GM06990 (cell line): Measurements from ENCODE around the gene C12orf43.

Experiments
- DNase-seq: peaks from one replicate; pipeline ENCODE4 v3.0.0-alpha.2; 2011; ENCODE audit not compliant: insufficient read length; ENCODE audit errors: extremely low read depth
- H3K27me3 ChIP-seq: replicated peaks from 2 replicates; pipeline ENCODE4 v1.6.0; 2011; ENCODE audit warnings: low read length; ENCODE audit not compliant: control insufficient read depth, insufficient read depth
- H3K36me3 ChIP-seq: 2 replicates; pipeline ENCODE4 v1.5.1; 2011; ENCODE audit warnings: low read length; ENCODE audit not compliant: control insufficient read depth, insufficient read depth
- H3K4me3 ChIP-seq: replicated peaks from 2 replicates; pipeline ENCODE4 v1.5.1; 2011; ENCODE audit warnings: low read depth, mild to moderate bottlenecking, control low read depth, low read length
- CTCF ChIP-seq: IDR thresholded peaks from 2 replicates; pipeline ENCODE4 v1.5.1; 2011; ENCODE audit warnings: low read length, control low read depth, mild to moderate bottlenecking, inconsistent platforms; ENCODE audit not compliant: insufficient read depth, poor library complexity, severe bottlenecking

Gene C12orf43

GRCh38 chr12:120979862-120980696, 36.2 kb downstream of the C12orf43 start:
- no peak for DNase-seq
- no peak for TF ChIP-seq CTCF
- Histone ChIP-seq H3K4me3 (no peak overlapping the region), H3K27me3 (no peaks in the 10 kb centered on the region), H3K36me3 (no peaks in the 10 kb centered on the region)

GRCh38 chr12:120979220-120979861, 36.9 kb downstream of the C12orf43 start:
- Histone ChIP-seq H3K4me3 (no peak overlapping the region), H3K36me3 (no peaks in the 10 kb centered on the region), H3K27me3 (no peaks in the 10 kb centered on the region)
- no peak for DNase-seq
- no peak for TF ChIP-seq CTCF

GRCh38 chr12:120978296-120979219, 37.7 kb downstream of the C12orf43 start, which contains the start of gene HNF1A:
Gene HNF1A (plus strand): TSS chr12:120978543. CDS start chr12:120978769, 226 bp downstream.
- TF ChIP-seq CTCF: no peak
- DNase-seq: no peak
- no peaks in the 10 kb centered on the region for H3K27me3 ChIP-seq
- no peaks in the 10 kb centered on the region for H3K36me3 ChIP-seq
- no peak within 1 kb of the TSS for H3K4me3 ChIP-seq

GRCh38 chr12:120977531-120978295, 38.6 kb downstream of the C12orf43 start:
- TF ChIP-seq CTCF: no peak
- H3K36me3 ChIP-seq: no peaks in the 10 kb centered on the region
- DNase-seq: no peak
- no peak overlapping the region for H3K4me3 ChIP-seq
- no peaks in the 10 kb centered on the region for H3K27me3 ChIP-seq
